Measurements from ENCODE around the gene FAM229A. TPM values are rescaled to one million over a fixed set of nuclear protein-coding genes. Genes with fewer than 3 reads are reported as not detected.

The FAM229A gene
- polyA plus RNA-seq, 1 experiment: 2.4 TPM

DNA sequence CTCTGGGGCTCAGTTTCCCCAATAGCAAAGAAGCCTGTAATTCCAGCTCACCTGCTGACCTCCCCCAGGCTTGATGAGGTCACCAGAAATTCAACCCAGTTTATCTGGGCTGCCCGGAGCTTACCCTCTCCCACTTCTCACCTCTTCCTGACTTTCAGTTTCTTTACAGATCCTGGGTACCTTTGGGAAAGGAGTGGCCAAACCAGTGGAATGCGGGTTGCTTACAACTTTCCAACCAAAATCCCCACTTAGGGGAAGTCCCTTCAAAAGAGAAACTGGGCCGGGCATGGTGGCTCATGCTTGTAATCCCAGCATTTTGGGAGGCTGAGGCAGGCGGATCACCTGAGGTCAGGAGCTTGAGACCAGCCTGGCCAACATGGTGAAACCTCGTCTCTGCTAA, 20.3 kb downstream of the FAM229A start:
- no peak for DNase-seq (ENCODE audit: low read depth)
- ChIA-PET CTCF (no interaction called here), POLR2A (no interaction called here)
- TF ChIP-seq, protein P1, sequence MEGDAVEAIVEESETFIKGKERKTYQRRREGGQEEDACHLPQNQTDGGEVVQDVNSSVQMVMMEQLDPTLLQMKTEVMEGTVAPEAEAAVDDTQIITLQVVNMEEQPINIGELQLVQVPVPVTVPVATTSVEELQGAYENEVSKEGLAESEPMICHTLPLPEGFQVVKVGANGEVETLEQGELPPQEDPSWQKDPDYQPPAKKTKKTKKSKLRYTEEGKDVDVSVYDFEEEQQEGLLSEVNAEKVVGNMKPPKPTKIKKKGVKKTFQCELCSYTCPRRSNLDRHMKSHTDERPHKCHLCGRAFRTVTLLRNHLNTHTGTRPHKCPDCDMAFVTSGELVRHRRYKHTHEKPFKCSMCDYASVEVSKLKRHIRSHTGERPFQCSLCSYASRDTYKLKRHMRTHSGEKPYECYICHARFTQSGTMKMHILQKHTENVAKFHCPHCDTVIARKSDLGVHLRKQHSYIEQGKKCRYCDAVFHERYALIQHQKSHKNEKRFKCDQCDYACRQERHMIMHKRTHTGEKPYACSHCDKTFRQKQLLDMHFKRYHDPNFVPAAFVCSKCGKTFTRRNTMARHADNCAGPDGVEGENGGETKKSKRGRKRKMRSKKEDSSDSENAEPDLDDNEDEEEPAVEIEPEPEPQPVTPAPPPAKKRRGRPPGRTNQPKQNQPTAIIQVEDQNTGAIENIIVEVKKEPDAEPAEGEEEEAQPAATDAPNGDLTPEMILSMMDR (IDR thresholded peaks at IDR 0.05; ENCODE audit: insufficient read depth, low read depth, low read length): no peak
- H3K27me3 ChIP-seq (ENCODE audit: control insufficient read depth, insufficient read depth, low read length): no peaks in the 10 kb centered on the region
- H3K4me3 ChIP-seq (ENCODE audit: low read depth, low read length): no peak overlapping the region
- no peaks in the 10 kb centered on the region for H3K36me3 ChIP-seq (ENCODE audit: control insufficient read depth, insufficient read depth, low read length)

DNA sequence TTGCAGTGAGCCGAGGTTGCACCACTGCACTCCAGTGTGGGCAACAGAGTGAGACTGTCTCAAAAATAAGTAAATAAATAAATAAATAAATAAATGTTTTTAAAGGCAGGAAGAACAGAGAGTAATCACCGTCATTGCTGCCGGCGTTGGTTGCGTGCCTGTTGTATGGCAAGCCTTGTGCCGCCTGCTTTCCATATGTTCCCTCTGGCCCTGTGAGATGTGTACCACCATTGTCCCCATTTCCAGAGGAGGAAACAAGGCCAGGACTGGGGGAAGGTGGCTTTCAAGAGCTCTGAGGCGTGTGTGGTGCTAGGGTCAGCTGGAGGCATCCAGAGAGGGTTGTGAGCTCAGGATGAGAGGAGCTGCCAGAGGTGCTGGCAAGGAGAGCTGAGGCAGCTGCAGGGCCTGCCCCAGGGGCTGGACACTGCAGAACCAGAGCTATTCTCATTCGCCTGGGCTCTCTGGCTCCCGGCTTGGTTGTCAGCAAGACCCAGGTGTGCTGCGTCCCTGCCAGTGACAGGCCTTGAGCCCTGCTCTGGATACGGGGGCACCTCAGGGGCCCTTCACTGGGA, 21.0 kb downstream of the FAM229A start:
- no peak for DNase-seq (ENCODE audit: low read depth)
- TF ChIP-seq, protein P1 (IDR thresholded peaks at IDR 0.05; ENCODE audit: insufficient read depth, low read depth, low read length): no peak
- no peaks in the 10 kb centered on the region for H3K27me3 ChIP-seq (ENCODE audit: control insufficient read depth, insufficient read depth, low read length)
- ChIA-PET CTCF (no interaction called here), POLR2A (no interaction called here)
- H3K4me3 ChIP-seq (ENCODE audit: low read depth, low read length): no peak overlapping the region
- no peaks in the 10 kb centered on the region for H3K36me3 ChIP-seq (ENCODE audit: control insufficient read depth, insufficient read depth, low read length)

DNA sequence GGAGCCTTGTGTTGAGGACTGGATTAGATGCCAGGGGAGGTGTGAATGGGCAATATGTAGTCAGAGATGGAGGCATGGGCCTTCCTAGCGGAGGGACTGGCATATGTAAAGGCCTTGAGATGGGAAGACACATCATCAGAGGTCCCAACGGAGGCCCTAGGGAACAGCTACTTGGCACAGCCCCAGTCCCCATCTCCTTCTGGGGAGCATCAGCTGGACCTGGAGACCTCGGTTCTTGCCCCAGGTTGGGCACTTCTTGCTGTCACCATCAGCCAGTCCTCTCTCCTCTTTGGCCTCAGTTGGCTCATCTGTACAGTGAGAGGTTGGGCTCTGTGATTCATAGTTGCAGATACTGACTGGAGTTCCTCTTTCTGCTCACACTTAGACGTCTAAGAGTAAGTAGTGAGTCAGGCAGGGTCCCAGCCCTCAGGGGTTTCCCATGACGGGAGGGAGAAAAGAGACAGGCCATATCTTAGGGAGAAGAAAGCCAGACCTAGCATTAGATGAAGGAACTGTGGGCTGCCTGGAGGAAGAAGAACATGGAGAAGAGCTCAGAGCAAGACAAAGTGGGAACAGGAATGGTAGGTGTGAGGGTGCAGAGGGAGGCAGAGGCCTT, 22.8 kb downstream of the FAM229A start:
- no peak for DNase-seq (ENCODE audit: low read depth)
- TF ChIP-seq, protein P1 (IDR thresholded peaks at IDR 0.05; ENCODE audit: insufficient read depth, low read depth, low read length): no peak
- ChIA-PET CTCF (no interaction called here), POLR2A (no interaction called here)
- Histone ChIP-seq H3K4me3 (ENCODE audit: low read depth, low read length) (no peak overlapping the region), H3K27me3 (ENCODE audit: control insufficient read depth, insufficient read depth, low read length) (no peaks in the 10 kb centered on the region), H3K36me3 (ENCODE audit: control insufficient read depth, insufficient read depth, low read length) (0 out of 2 replicates have a peak, but pooled peaks cover under 1% of the 10 kb centered on the region)

DNA sequence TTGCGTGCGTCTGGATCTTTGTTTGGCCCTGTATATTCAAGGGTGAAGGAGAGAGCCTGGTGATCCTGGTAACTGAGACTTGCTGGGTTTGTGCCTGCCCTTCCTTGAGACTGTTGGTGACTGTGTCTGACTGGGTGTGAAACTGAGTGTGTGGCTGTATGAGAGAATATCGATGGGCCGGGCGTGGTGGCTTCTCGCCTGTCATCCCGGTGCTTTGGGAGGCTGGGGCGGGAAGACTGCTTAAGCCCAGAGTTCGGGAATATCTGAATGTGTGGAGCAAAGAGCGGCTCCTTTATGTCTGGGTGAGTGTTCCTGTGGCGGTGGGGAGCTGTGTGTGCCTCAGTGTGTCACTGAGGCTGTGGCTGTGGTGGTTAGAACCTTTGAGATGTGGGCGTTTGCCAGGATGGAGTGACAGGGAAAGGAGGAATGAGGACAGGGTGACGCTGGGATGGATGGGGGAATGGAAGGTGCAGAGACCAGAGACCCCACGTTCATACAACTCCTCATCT, 23.6 kb downstream of the FAM229A start:
- DNase-seq (ENCODE audit: low read depth): no peak
- 0 out of 2 replicates have a peak, but pooled peaks cover 2% of the 10 kb centered on the region for H3K36me3 ChIP-seq (ENCODE audit: control insufficient read depth, insufficient read depth, low read length)
- ChIA-PET POLR2A (no interaction called here), CTCF (no interaction called here)
- TF ChIP-seq, protein P1 (IDR thresholded peaks at IDR 0.05; ENCODE audit: insufficient read depth, low read depth, low read length): no peak
- H3K27me3 ChIP-seq (ENCODE audit: control insufficient read depth, insufficient read depth, low read length): no peaks in the 10 kb centered on the region
- no peak overlapping the region for H3K4me3 ChIP-seq (ENCODE audit: low read depth, low read length)

DNA sequence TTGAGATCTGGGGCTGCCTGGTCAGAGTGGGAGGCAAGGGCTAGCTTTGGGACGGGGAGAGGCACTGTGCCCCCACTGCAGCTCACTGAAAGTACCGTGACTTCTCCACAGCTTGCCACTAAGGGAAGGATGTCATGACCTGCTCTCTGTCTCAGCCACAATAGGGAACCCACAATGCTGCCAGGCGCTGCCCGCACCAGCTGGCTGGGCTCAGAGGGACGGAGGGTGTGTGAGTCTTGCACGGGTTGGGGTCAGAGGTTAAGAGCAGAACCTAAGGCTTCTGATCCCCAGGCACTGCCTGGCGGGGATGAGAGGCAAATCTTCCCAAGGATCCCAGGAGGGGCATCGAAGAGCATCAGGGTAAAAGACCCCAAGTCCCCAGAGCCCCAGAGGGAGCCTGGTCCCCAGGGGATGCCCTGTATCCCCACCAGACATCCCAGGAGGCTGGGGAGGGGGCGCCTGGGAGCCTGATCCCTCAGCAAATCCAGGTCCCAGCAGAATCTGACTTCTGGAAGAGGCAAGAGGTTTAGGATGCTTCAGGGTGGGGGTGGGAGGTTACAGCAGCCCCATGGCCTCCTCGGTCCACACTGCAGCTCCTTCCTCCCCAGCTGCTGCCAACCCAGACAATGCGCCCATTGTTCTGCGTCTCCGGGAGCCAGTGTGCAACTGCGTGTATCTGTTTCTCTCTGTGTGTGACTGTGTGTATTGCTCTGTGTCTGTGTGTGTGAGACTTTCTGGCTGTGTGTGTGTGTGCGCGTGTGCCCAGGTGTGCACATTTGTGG, 24.2 kb downstream of the FAM229A start:
- no peak for DNase-seq (ENCODE audit: low read depth)
- H3K27me3 ChIP-seq (ENCODE audit: control insufficient read depth, insufficient read depth, low read length): no peaks in the 10 kb centered on the region
- H3K36me3 ChIP-seq (ENCODE audit: control insufficient read depth, insufficient read depth, low read length): peaks cover 2% of the 10 kb centered on the region; the same call in 1 of the 2 replicates
- no peak overlapping the region for H3K4me3 ChIP-seq (ENCODE audit: low read depth, low read length)
- TF ChIP-seq, protein P1 (IDR thresholded peaks at IDR 0.05; ENCODE audit: insufficient read depth, low read depth, low read length): no peak
- ChIA-PET POLR2A (interaction anchor here (0.7 kb wide), 1 partner anchor 7 kb away, joined by 4 read pairs; no protein-coding TSS in a partner anchor), CTCF (interaction anchor here (1.1 kb wide), 1 partner anchor 123 kb away, joined by 3 read pairs; no protein-coding TSS in a partner anchor)
